GM08714 (cell line): ENCODE data around the gene TMPO.
"Not testable (repeated sequence)": the region's sequence is repeated elsewhere in the genome, so short reads cannot be mapped to it uniquely, and the experiment has no call there.

Experiments used
- H3K4me3 ChIP-seq: fragments of 200-500 bp; sonication (Bioruptor generic); 2 replicates; pipeline ENCODE4 v1.5.1; 2014; ENCODE audit warnings: mild to moderate bottlenecking, low read length, inconsistent platforms
- ZNF274 ChIP-seq: IDR thresholded peaks from 2 replicates; pipeline ENCODE4 v1.6.1; 2012; ENCODE audit warnings: mild to moderate bottlenecking, low read depth, low read length

Gene TMPO, protein sequence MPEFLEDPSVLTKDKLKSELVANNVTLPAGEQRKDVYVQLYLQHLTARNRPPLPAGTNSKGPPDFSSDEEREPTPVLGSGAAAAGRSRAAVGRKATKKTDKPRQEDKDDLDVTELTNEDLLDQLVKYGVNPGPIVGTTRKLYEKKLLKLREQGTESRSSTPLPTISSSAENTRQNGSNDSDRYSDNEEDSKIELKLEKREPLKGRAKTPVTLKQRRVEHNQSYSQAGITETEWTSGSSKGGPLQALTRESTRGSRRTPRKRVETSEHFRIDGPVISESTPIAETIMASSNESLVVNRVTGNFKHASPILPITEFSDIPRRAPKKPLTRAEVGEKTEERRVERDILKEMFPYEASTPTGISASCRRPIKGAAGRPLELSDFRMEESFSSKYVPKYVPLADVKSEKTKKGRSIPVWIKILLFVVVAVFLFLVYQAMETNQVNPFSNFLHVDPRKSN

DNA sequence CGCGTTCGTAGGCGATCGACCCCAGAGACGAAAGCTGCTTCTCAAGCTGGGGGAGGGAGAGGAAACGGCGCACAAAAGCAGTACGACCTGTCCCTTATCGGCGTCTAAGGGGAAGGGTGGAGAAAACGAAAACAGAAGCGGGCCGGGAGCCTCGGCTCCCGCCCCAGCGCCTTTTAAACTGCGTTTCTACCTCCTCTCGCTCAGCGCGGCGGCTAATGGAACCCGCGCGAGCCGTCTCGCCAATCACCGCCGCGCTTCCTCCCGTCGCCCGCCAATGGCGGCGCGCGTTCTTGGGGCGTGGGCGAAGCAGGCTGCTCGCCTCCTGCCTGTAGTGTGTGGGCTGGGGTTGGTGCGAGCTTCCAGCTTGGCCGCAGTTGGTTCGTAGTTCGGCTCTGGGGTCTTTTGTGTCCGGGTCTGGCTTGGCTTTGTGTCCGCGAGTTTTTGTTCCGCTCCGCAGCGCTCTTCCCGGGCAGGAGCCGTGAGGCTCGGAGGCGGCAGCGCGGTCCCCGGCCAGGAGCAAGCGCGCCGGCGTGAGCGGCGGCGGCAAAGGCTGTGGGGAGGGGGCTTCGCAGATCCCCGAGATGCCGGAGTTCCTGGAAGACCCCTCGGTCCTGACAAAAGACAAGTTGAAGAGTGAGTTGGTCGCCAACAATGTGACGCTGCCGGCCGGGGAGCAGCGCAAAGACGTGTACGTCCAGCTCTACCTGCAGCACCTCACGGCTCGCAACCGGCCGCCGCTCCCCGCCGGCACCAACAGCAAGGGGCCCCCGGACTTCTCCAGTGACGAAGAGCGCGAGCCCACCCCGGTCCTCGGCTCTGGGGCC lies at the start of gene TMPO:
Gene TMPO (plus strand): TSS at position 304 of the 824 bp plus-strand sequence. CDS start 278 bp downstream, at position 582.
- no peak for TF ChIP-seq ZNF274
- H3K4me3 ChIP-seq = peak within 1 kb of the TSS; percentile 83

DNA sequence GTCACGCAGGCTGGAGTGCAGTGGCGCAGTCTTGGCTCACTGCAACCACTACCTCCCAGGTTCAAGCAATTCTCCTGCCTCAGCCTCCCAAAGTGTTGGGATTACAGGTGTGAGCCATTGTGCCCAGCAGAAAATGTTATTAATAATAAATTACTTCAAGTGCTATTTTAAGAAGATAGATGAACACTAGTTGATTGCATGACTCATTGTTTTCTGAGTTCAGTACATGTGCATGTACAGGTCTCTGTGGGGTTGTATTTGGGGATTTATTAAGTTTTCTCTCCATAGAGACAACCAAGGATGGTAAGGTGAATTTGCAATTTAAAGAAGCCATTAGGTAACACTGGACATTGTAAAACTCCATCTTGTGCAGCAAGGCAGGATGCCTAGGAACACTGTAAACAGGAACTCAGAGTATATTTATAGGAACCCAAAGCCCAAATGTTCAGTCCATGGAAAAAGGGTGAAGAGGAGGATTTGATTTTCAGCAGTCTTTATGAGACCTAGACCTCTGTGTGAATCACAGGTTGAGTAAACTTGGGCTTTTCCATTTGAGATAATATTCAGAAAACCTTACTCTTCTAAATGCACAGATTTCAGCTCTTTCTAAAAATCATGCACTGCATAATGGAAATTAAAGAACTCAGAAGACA lies 49.3 kb upstream of the TMPO start:
- H3K4me3 ChIP-seq = no peak overlapping the region
- TF ChIP-seq ZNF274 = no peak

DNA sequence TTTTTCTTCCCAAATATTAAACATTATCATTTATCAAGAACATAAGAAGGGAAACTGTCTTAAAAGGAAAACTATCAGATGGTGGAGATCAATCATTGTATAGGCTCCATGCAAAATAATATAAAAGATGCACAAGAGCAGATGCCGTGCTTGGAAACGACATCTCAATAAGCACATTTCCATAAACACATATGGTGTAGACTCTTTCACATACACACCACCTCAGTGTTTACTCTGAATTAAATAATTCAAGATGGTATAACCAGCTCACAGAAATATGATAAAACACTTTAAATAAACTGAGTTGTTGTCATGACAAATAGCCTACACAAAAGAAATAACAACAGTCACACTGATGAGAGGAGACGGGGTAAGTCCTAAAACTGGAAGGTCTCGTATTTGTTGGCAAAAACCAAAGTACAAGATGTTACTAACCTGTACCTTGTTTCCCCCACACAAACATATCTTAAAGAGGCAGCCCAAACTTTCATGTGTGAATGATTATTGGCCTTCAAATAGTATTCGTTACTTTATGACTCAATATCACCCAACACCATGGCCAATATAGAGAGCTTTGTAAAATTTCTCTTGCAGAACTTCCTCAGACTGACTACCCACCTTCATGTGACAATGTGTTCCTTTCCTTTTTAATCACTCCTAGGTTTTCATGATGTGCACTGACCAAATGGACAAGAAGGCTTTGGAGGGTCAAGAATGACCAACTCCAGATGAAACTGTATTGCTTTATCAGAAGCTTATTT lies 48.6 kb upstream of the TMPO start:
- no peak for TF ChIP-seq ZNF274

DNA sequence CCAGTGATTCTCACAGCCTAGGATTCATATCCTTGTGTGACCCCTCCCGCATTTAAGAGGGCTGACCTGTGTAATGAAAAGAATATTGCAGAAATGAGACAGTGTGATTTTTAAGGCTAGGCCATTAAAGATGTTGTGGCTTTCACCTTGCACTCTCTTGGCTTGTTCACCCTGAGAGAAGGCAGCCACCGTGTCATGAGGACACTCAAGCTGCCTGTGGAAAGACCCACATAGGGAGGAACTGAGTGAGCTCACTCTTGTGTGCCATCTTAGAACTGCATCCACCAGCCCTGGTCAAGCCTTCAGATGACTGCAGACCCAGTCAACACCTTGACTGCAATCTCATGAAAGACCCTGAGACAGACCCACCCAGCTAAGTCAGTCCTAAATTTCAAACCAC lies 46.3 kb upstream of the TMPO start:
- no peak overlapping the region for H3K4me3 ChIP-seq
- TF ChIP-seq ZNF274 = no peak

More for the DNA sequence above, 48.6 kb upstream of the TMPO start:
- no peak overlapping the region for H3K4me3 ChIP-seq

DNA sequence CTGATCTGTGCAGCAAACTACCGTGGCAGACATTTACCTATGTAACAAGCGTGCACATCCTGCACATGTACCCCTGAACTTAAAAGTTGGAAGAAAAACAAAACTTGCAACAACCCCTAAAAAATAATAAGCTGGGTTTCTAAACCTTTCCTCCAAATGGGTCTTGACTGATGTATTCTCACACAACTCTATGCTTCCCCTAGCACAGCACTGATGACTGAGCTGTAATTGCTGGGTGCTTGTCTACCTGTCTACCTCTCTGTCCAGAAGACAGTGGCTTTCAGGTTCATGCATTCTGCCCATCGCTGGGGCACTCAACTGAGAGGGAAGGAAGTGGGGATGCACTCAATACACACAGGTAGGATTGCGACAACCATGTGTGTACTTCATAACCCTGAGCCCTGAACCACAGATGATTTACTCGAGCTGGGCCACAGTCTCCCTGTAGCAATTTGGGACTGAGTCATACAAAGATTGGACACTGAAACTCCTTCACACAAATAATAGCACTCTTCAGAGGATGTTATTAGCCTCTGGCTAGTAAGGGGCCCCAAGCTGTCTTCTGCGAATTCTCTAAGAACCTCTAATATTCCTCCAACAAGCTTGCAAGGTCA lies 44.8 kb upstream of the TMPO start:
- TF ChIP-seq ZNF274 = no peak
- no peak overlapping the region for H3K4me3 ChIP-seq

DNA sequence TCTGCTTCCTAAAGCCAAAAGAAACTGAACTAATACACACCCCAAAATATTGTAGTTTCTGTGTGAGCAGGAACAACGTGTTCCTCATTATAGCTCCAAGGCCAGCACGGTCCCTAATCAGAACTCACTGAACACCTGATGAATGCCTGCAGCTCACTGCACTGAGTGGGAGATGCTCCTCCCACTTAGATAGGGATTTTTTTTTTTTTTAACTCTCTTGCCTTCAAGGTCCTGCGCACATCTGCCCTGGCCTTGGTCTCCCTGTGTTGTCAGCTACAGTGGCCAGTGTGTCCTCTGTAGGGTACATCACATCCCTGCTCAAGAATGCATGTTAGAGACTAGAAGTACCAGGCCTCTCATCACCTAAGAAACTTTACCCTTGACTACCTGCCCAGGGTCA lies 44.3 kb upstream of the TMPO start:
- TF ChIP-seq ZNF274 = no peak
- no peak overlapping the region for H3K4me3 ChIP-seq

DNA sequence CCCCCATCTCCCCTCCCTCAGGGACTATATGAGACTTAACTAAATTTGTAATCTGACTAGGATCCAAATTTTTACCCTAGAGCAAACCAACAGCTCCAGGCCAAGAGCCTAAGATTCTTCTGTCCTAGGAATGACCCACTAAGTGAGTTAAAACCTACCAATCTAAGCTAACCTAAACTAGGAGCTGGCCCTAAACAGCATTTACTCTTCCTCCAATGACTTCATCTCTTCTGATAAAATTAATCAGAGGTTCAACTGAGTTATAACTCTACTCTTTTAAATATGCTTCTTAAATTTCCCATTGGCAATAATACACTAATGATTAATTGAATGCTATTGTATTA lies 39.9 kb upstream of the TMPO start:
- no peak for TF ChIP-seq ZNF274
- no peak overlapping the region for H3K4me3 ChIP-seq

DNA sequence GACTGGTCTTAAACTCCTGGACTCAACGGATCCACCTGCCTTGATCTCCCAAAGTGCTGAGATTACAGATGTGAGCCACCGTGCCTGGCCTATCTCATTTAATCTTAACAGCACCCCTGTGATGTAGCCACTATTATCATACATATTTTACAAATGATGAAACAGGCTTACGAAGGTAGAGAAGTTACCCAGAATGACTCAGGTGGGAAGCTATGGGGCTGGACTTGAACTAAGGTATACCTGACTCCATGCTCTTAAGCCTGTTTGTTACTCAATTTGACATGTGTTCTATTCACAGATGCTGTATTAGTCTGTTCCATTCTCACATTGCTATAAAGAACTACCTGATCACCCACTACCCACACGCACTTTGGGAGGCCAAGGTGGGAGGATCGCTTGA lies 36.8 kb upstream of the TMPO start:
- no peak overlapping the region for H3K4me3 ChIP-seq
- no peak for TF ChIP-seq ZNF274

DNA sequence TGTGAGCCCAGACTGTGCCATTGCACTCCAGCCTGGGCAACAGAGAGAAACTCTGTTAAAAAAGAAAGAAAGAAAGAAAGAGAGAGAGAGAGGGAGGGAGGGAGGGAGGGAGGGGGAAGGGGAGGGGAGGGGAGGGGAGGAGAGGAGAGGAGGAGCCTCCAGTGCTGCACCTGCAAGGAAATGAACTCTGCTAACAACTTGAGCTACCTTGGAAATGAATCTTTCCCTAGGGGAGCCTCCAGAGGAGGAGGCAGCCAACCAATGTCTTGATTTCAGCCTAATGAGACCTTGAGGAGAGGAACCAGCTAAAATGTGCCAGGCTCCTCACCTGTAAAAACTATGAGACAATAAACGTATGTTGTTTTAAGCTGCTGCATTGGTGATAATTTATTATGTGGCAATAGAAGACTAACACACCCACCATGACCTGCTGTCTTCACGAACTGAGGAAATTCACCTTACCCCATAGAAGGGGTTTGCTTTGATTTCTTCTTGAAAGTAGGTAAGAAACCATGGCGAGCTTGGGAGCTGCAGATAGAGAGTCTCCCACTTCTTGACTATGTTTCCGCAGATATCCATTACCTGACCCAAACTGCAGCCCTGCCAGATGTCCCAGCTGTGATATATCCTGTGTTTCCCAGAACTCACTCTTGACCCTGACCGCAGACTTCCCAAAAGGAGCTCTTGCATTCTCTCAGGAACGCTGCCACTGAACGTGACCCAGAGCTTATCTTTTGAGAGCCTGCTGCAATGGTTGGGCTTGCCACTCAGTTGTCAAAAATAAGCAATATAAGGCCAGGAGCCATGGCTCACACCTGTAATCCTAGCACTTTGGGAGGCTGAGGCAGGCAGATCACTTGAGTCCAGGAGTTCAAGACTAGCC lies 31.5 kb upstream of the TMPO start:
- no peak for TF ChIP-seq ZNF274
- H3K4me3 ChIP-seq = no peak overlapping the region

DNA sequence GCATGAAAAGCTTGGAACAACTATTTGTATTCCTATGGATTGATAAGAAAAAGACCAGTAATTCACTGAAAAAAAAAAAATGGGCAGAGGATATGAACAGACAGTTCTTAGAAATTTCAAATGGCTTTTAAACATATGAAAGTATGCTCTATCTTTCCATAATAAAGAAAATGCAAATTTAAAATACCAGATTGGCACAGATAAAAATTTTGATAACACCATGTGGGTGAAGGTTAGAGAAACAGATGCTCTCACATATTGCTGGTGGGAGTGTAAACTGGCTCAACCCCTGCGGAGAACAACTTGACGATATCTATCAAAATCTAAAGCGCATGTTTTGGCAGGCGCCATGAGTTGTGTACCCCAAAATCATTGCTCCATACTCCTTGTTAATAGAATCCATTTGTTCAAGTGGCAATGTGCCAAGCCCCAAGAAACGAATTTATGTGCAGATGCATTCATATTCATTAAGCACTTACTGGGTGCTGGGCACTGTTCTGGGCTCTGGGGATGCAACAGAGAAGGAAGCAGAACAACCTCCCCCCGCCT lies 29.5 kb upstream of the TMPO start:
- no peak overlapping the region for H3K4me3 ChIP-seq
- TF ChIP-seq ZNF274 = no peak

DNA sequence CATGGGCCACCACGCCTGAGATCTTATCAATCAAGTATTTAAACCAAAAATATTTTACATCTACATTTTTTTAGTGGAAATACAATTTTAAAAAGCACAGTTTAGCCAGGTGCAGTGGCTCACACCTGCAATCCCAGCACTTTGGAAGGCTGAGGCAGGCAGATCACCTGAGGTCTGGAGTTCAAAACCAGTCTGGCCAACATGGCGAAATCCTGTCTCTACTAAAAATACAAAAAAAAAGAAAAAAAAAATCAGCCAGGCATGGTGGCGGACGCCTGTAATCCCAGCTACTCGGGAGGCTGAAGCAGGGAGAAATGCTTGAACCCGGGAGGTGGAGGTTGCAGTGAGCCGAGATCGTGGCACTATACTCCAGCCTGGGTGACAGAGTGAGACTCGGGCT lies 27.0 kb upstream of the TMPO start:
- not testable (repeated sequence) for H3K4me3 ChIP-seq

DNA sequence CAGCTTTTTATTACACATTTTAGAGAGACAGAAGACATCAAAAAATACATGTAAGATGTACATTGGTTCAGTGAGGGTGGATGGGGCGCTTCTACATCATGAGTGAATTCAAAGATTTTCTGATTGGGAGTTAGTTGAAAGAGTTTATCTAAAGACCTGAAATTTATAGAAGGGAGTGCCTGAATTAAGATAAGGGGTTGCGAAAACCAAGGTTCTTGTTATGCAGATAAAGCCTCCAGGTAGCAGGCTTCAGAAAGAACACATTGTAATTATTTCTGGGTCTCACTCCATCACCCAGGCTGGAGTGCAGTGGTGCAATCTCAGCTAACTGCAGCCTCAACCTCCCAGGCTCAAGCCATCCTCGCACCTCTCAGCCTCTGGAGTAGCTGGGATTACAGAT lies 26.2 kb upstream of the TMPO start:
- TF ChIP-seq ZNF274 = no peak
- H3K4me3 ChIP-seq = no peak overlapping the region
